CD4-positive, alpha-beta memory T cell (primary cell): ENCODE results near the gene TEX30. TPM values are rescaled to one million over a fixed set of nuclear protein-coding genes. Genes with fewer than 3 reads are reported as not detected.

Source experiments
- CTCF ChIA-PET: fragments of 350-600 bp; sonication (Branson Sonifier 250); formaldehyde crosslinking; loops from one replicate; lab custom pipeline; 2021; ENCODE audit warnings: inconsistent platforms; ENCODE audit not compliant: partially characterized antibody; lab: Charles Lee
- POLR2A ChIA-PET: fragments of 350-600 bp; sonication (Branson Sonifier 250); formaldehyde crosslinking; loops from one replicate; lab custom pipeline; 2021; ENCODE audit not compliant: partially characterized antibody; lab: Charles Lee
- DNase-seq, 5 donors: peaks; one replicate each; pipeline versions ENCODE4 v3.0.0 to v3.0.0-alpha.2; 2020 to 2022; ENCODE audit warnings: mixed read lengths in 1 of 5
- H3K27ac ChIP-seq: one replicate; pipeline ENCODE4 v1.7.0; 2013; ENCODE audit warnings: low read depth, low read length
- H3K27me3 ChIP-seq: 2 replicates; pipeline ENCODE4 v1.7.0; 2013; ENCODE audit warnings: mild to moderate bottlenecking, low read length, moderate library complexity; ENCODE audit not compliant: insufficient read depth
- H3K36me3 ChIP-seq: 2 replicates; pipeline ENCODE4 v1.7.0; 2013; ENCODE audit warnings: mild to moderate bottlenecking, low read length, moderate library complexity; ENCODE audit not compliant: insufficient read depth
- H3K4me1 ChIP-seq: 2 replicates; pipeline ENCODE4 v1.7.0; 2013; ENCODE audit warnings: mild to moderate bottlenecking, low read length, moderate library complexity; ENCODE audit not compliant: insufficient read depth
- H3K4me3 ChIP-seq, 2 donors: one replicate each; pipeline ENCODE4 v1.7.0; 2013; ENCODE audit warnings: low read length in 2 of 2, mild to moderate bottlenecking in 1 of 2
- H3K9me3 ChIP-seq, 2 donors: one replicate each; pipeline ENCODE4 v1.7.0; 2013; ENCODE audit warnings: low read length in 2 of 2, control low read depth in 1 of 2; ENCODE audit not compliant: control insufficient read depth in 1 of 2
- H3K27ac Mint-ChIP-seq, 7 donors: one replicate each; pipeline ENCODE4 v1.8.0; 2020 to 2021; ENCODE audit warnings: mixed read lengths in 7 of 7, mild to moderate bottlenecking in 6 of 7, inconsistent platforms in 3 of 7, moderate library complexity in 3 of 7
- H3K27me3 Mint-ChIP-seq, 2 donors: one replicate each; pipeline ENCODE4 v1.8.0; 2020 to 2021; ENCODE audit warnings: mixed read lengths in 2 of 2
- H3K36me3 Mint-ChIP-seq, 2 donors: one replicate each; pipeline ENCODE4 v1.8.0; 2020 to 2021; ENCODE audit warnings: mixed read lengths in 2 of 2, inconsistent platforms in 1 of 2, mild to moderate bottlenecking in 1 of 2
- H3K4me1 Mint-ChIP-seq, 4 donors: one replicate each; pipeline ENCODE4 v1.8.0; 2020 to 2021; ENCODE audit warnings: mixed read lengths in 4 of 4, mild to moderate bottlenecking in 1 of 4
- H3K4me3 Mint-ChIP-seq, 8 donors: one replicate each; pipeline ENCODE4 v1.8.0; 2020 to 2021; ENCODE audit warnings: mixed read lengths in 8 of 8, mild to moderate bottlenecking in 7 of 8, moderate library complexity in 6 of 8, inconsistent platforms in 3 of 8
- H3K9me3 Mint-ChIP-seq, 8 donors: one replicate each; pipeline ENCODE4 v1.8.0; 2020 to 2021; ENCODE audit warnings: mixed read lengths in 8 of 8, mild to moderate bottlenecking in 5 of 8, inconsistent platforms in 3 of 8, moderate library complexity in 1 of 8
- intact Hi-C: fragments of 100-400 bp; cut with micrococcal nuclease; formaldehyde crosslinking; loops from one replicate; pipeline ENCODE4 v1.15.1; 2023
- polyA plus RNA-seq, 2 donors: library from polyadenylated mRNA; unstranded; fragments of 300-500 nt; fragmentation: Illumina TruSeq; gene quantifications; one replicate each; pipeline ENCODE4 v1.2.3, GENCODE V29; 2021
- total RNA-seq, 2 experiments: library from RNA; stranded (reverse); gene quantifications; one replicate each; pipeline ENCODE4 v1.2.3, GENCODE V29; 2021

TEX30 gene
- total and polyA plus RNA-seq, 4 experiments from 2014 or later: 9.2 to 20.8 (median 14.7) TPM

DNA sequence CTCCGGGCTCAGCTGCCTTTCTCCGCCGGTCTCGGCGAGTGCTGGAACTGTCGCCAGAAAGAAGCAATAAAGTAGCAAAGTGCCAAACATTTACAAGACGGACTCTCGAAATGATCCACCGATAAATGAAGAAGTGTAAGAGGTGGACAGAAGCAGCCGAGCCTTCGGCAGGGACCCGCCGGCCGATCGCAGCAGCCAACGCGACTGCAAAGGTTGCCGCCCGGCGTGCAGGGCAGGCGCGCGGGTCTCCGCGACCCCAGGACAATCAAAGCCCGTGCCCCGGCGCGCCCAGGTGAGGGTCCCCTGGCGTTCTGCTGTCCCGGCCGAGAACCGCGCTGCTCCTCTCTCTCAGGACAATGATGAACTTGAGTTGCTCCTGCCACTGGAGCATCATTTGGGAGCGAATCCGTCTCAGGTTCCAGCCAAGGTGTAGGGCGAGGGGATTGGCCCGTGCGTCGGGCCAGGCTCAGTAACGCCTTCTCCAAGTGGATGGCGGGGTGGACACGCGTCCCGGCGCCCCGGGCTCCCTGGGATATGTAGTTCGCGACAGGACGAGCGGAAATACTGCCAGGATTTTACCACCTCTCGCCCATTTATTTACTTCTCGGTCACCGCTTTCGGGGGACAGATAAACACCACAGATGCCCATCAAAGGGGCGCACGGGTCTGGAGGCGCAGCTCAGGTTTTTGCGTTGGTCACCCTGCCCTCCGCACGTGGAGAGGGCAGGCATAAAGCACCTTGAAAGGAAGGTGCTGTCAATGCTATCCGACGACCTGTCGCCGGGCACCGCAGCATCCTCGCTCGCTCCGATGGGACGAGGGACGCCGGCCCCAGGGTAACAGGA, 25.2 kb upstream of the TEX30 start, which contains the start of the genes BIVM and POGLUT2:
Gene BIVM (plus strand): TSS at position 539 of the 845 bp plus-strand sequence. CDS start 8,149 bp downstream, outside the sequence.
Gene POGLUT2 (minus strand): TSS at position 396 of the 845 bp plus-strand sequence. CDS start 306 bp downstream, at position 90.
- H3K27me3 Mint-ChIP-seq: peaks cover 1 to 8% of the 10 kb centered on the region in 2 donors
- H3K4me3 ChIP-seq: peak within 1 kb of the TSS; percentile 69 to 76
- peak within 1 kb of the TSS; percentile 89 to 95 (median 91) for H3K4me3 Mint-ChIP-seq
- peaks cover 0 to 3% of the 10 kb centered on the region in 2 donors for H3K36me3 Mint-ChIP-seq
- peak; percentile 66 to 83 (median 72) for DNase-seq
- H3K27ac Mint-ChIP-seq: peak within 1 kb of the TSS; percentile 35 to 93 (median 86)
- no peaks in the 10 kb centered on the region for H3K9me3 ChIP-seq
- H3K9me3 Mint-ChIP-seq: peaks cover 0 to 1% (median 0%) of the 10 kb centered on the region in 8 donors
- no peaks in the 10 kb centered on the region for H3K27me3 ChIP-seq
- peaks cover 18 to 32% (median 21%) of the 10 kb centered on the region in 4 donors for H3K4me1 Mint-ChIP-seq
- CTCF ChIA-PET: interaction anchor here (0.8 to 2.9 kb wide), 11 partner anchors 8 to 219 kb away, joined by 3 to 51 read pairs (median 3); partner anchors contain the start of gene ERCC5
- POLR2A ChIA-PET: interaction anchor here (1.0 to 3.5 kb wide), 10 partner anchors 19 to 207 kb away, joined by 3 to 31 read pairs (median 8); partner anchors contain the start of genes ERCC5, TEX30 and TPP2
- H3K36me3 ChIP-seq: no peaks in the 10 kb centered on the region
- peaks cover 18% of the 10 kb centered on the region for H3K4me1 ChIP-seq
- intact Hi-C loops: loop anchor here (2.0 kb wide), 1 partner anchor 20 kb away; no protein-coding TSS in a partner anchor
- H3K27ac ChIP-seq: no peak within 1 kb of the TSS

GRCh38 chr13:102793611-102794355, 20.2 kb upstream of the TEX30 start:
- Mint-ChIP-seq H3K27me3 (peaks cover 1 to 10% of the 10 kb centered on the region in 2 donors), H3K27ac (no peak overlapping the region), H3K4me3 (no peak overlapping the region), H3K4me1 (peaks cover 2 to 6% (median 4%) of the 10 kb centered on the region in 4 donors), H3K36me3 (peaks cover 2 to 6% of the 10 kb centered on the region in 2 donors), H3K9me3 (no peaks in the 10 kb centered on the region)
- Histone ChIP-seq H3K36me3 (no peaks in the 10 kb centered on the region), H3K27me3 (no peaks in the 10 kb centered on the region), H3K4me3 (no peak overlapping the region), H3K9me3 (no peaks in the 10 kb centered on the region), H3K4me1 (peaks cover 6% of the 10 kb centered on the region), H3K27ac (no peak overlapping the region)
- no peak for DNase-seq
- intact Hi-C loops: no loop called here
- ChIA-PET CTCF (interaction anchor here (1.0 to 1.2 kb wide), 2 partner anchors 9 to 198 kb away, joined by 3 to 5 read pairs; no protein-coding TSS in a partner anchor), POLR2A (interaction anchor here (0.6 kb wide), 1 partner anchor 70 kb away, joined by 3 read pairs; no protein-coding TSS in a partner anchor)

DNA sequence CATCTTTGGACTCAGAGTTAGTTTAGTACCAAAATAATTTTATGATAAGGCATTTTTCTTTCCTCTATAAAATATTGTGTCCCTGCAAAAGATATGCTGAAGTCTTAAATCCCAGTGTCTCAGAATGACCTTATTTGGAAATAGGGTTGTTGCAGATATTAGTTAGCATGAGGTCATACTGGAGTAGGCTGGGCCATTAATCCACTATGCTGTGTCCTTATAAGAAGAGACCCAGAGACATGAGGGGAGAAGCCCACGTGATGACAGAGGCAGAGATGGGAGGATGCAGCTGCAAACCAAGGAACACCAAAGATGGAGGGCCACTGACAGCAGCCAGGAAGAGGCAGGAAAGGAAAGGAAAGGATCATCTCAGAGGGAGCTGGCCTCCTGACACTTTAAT, 18.8 kb upstream of the TEX30 start:
- Histone ChIP-seq H3K4me1 (no peaks in the 10 kb centered on the region), H3K9me3 (no peaks in the 10 kb centered on the region), H3K27ac (no peak overlapping the region), H3K27me3 (no peaks in the 10 kb centered on the region), H3K36me3 (no peaks in the 10 kb centered on the region), H3K4me3 (no peak overlapping the region)
- peaks cover 1 to 9% of the 10 kb centered on the region in 2 donors for H3K27me3 Mint-ChIP-seq
- H3K4me3 Mint-ChIP-seq: no peak overlapping the region
- peak overlapping the region in 1 of 7 donors; percentile 65 for H3K27ac Mint-ChIP-seq
- H3K9me3 Mint-ChIP-seq: no peaks in the 10 kb centered on the region
- POLR2A ChIA-PET: interaction anchor here (1.1 kb wide), 1 partner anchor 19 kb away, joined by 4 read pairs; the partner anchor contains the start of gene TEX30
- intact Hi-C loops: no loop called here
- CTCF ChIA-PET: no interaction called here
- no peaks in the 10 kb centered on the region for H3K4me1 Mint-ChIP-seq
- peaks cover 2 to 6% of the 10 kb centered on the region in 2 donors for H3K36me3 Mint-ChIP-seq
- no peak for DNase-seq

DNA sequence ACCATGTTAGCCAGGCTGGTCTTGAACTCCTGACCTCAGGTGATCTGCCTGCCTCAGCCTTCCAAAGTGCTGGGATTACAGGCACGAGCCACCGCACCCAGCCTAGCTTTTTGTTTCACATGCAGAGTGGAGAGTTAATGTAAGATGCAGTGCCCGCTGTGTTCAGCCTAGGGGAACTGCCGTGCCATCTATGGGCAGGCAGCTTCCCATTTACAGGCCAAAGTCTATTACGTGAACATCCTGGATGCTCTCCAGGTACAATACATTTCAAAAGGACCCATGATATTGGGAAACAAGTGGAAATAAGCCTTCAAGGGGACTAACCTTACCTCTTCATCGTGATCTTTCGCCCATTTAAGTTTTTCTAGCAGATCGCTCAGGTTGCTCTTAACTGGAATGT, 15.1 kb upstream of the TEX30 start:
- POLR2A ChIA-PET: interaction anchor here (0.6 kb wide), 1 partner anchor 110 kb away, joined by 4 read pairs; no protein-coding TSS in a partner anchor

GRCh38 chr13:102784483-102784882, 10.9 kb upstream of the TEX30 start:
- ChIA-PET POLR2A (interaction anchor here (1.0 kb wide), 1 partner anchor 11 kb away, joined by 3 read pairs; the partner anchor contains the start of gene TEX30), CTCF (interaction anchor here (1.3 kb wide), 1 partner anchor 10 kb away, joined by 5 read pairs; no protein-coding TSS in a partner anchor)
- no peaks in the 10 kb centered on the region for H3K27me3 ChIP-seq
- peaks cover 0 to 2% (median 0%) of the 10 kb centered on the region in 8 donors for H3K9me3 Mint-ChIP-seq
- H3K36me3 Mint-ChIP-seq: peaks cover 0 to 3% of the 10 kb centered on the region in 2 donors
- H3K36me3 ChIP-seq: no peaks in the 10 kb centered on the region
- no peak for DNase-seq
- H3K4me1 ChIP-seq: peaks cover 10% of the 10 kb centered on the region
- no peaks in the 10 kb centered on the region for H3K27me3 Mint-ChIP-seq
- intact Hi-C loops: no loop called here
- no peak overlapping the region for H3K4me3 Mint-ChIP-seq
- peaks cover 7 to 24% (median 14%) of the 10 kb centered on the region in 4 donors for H3K4me1 Mint-ChIP-seq
- H3K9me3 ChIP-seq: no peaks in the 10 kb centered on the region
- H3K27ac Mint-ChIP-seq: no peak overlapping the region
- no peak overlapping the region for H3K27ac ChIP-seq
- H3K4me3 ChIP-seq: no peak overlapping the region

More for the DNA sequence above, 15.1 kb upstream of the TEX30 start:
- Histone ChIP-seq H3K27ac (no peak overlapping the region), H3K9me3 (no peaks in the 10 kb centered on the region), H3K4me1 (no peaks in the 10 kb centered on the region), H3K36me3 (no peaks in the 10 kb centered on the region), H3K4me3 (no peak overlapping the region), H3K27me3 (no peaks in the 10 kb centered on the region)
- Mint-ChIP-seq H3K4me3 (no peak overlapping the region), H3K36me3 (peaks cover 2 to 6% of the 10 kb centered on the region in 2 donors), H3K9me3 (no peaks in the 10 kb centered on the region), H3K27me3 (peaks cover 0 to 2% of the 10 kb centered on the region in 2 donors), H3K27ac (no peak overlapping the region), H3K4me1 (no peaks in the 10 kb centered on the region)
- intact Hi-C loops: no loop called here
- no peak for DNase-seq
- CTCF ChIA-PET: interaction anchor here (1.0 to 1.6 kb wide), 2 partner anchors 11 to 12 kb away, joined by 3 read pairs; no protein-coding TSS in a partner anchor

- H3K9me3 ChIP-seq: no peaks in the 10 kb centered on the region
- no peaks in the 10 kb centered on the region for H3K27me3 Mint-ChIP-seq
- H3K36me3 Mint-ChIP-seq: no peaks in the 10 kb centered on the region
- no peak overlapping the region for H3K27ac ChIP-seq
- H3K27me3 ChIP-seq: no peaks in the 10 kb centered on the region
- no peak overlapping the region for H3K4me3 Mint-ChIP-seq
- no peak for DNase-seq
- no peak overlapping the region for H3K27ac Mint-ChIP-seq
- no peak overlapping the region for H3K4me3 ChIP-seq
- peaks cover 23% of the 10 kb centered on the region for H3K4me1 ChIP-seq
- intact Hi-C loops: no loop called here
- ChIA-PET CTCF (interaction anchor here (1.7 kb wide), 1 partner anchor 19 kb away, joined by 6 read pairs; no protein-coding TSS in a partner anchor), POLR2A (no interaction called here)
- H3K9me3 Mint-ChIP-seq: peaks cover 0 to 2% (median 0%) of the 10 kb centered on the region in 8 donors
- no peaks in the 10 kb centered on the region for H3K36me3 ChIP-seq
- peaks cover 15 to 41% (median 27%) of the 10 kb centered on the region in 4 donors for H3K4me1 Mint-ChIP-seq
These were observed 8.0 kb upstream of the TEX30 start for GRCh38 chr13:102781591-102781990.
